Activated CD8-positive, alpha-beta T cell treated with anti-CD3 and anti-CD28 coated beads for 36 hours (primary cell): ENCODE data around the gene CHST8. TPM values are rescaled to one million over a fixed set of nuclear protein-coding genes. Genes with fewer than 3 reads are reported as not detected.

Source experiments
- ATAC-seq: fragments of 200-7000 bp; cut with Tn5 transposase; one replicate; pipeline ENCODE4 v1.10.0; 2021; ENCODE audit warnings: mild to moderate bottlenecking, moderate library complexity
- CTCF ChIA-PET: fragments of 350-600 bp; sonication (Branson Sonifier 250); formaldehyde crosslinking; loops from one replicate; lab custom pipeline; 2021; ENCODE audit warnings: antibody characterized with exemption; lab: Charles Lee
- POLR2A ChIA-PET: fragments of 350-600 bp; sonication (Branson Sonifier 250); formaldehyde crosslinking; loops from one replicate; lab custom pipeline; 2021; ENCODE audit warnings: antibody characterized with exemption; lab: Charles Lee
- DNase-seq: peaks from one replicate; pipeline ENCODE4 v3.0.0-alpha.2; 2020
- H3K27ac Mint-ChIP-seq: one replicate; pipeline ENCODE4 v1.8.0; 2021; ENCODE audit warnings: mild to moderate bottlenecking, mixed read lengths
- H3K27me3 Mint-ChIP-seq: one replicate; pipeline ENCODE4 v1.8.0; 2021; ENCODE audit warnings: mixed read lengths
- H3K36me3 Mint-ChIP-seq: one replicate; pipeline ENCODE4 v1.8.0; 2021; ENCODE audit warnings: low read depth, mixed read lengths
- H3K4me1 Mint-ChIP-seq: one replicate; pipeline ENCODE4 v1.8.0; 2021; ENCODE audit warnings: low read depth, mixed read lengths
- H3K4me3 Mint-ChIP-seq: one replicate; pipeline ENCODE4 v1.8.0; 2021; ENCODE audit warnings: mild to moderate bottlenecking, moderate library complexity, mixed read lengths
- H3K9me3 Mint-ChIP-seq: one replicate; pipeline ENCODE4 v1.8.0; 2021; ENCODE audit warnings: mixed read lengths
- intact Hi-C: fragments of 100-400 bp; cut with micrococcal nuclease; formaldehyde crosslinking; loops from one replicate; pipeline ENCODE4 v1.10.0; 2022
- total RNA-seq, 2 experiments: library from RNA; stranded (reverse); gene quantifications; one replicate each; pipeline ENCODE4 v1.2.3, GENCODE V29; 2021
- TF ChIP-seq, protein P1 (sequence below): fragments of 200-600 bp; IDR thresholded peaks from one replicate; pipeline ENCODE4 v1.8.0; 2022; ENCODE audit warnings: antibody characterized with exemption, mild to moderate bottlenecking

Gene CHST8
- total RNA-seq, 2 experiments from 2014 or later, result not detected

DNA sequence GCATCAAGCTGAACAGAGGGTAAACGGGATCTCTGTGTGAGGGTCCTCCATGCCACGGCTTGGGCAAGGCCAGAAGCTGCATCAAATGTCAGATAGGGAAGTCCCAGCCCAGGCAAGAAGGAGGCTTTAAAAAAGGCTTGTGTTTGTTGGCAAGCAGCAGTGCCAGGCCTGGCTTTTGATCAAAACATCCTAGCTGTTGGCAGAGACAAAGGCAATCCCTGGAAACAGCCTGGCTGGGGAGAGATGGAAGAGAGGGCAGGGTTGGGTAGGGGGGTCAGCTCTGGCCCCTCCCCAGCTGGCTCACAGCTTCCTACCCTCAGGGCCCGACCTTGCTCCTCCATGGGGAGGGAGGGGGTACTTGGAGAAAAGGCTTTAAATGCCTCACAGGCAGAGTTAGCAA, 113.2 kb downstream of the CHST8 start:
- CTCF ChIA-PET, result no interaction called here

DNA sequence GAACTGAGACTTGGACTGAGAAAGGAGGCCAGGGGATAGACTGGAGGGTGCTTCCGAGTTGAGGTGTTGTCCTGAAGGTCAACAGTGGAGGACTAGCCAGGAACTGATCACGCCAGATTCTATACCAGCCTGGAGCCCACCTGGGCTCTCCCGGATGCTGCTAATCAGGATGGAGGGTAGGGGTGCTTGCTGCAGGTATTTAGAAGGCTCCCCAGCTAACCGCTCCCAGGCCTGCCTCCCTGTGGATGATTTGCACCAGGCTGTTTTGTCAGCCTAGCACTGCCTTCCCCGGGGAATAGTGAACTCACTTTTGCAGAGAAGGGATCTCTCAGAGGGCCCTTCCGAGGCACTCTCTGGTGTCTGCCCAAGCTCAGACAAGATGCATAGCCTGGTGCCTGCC, 114.4 kb downstream of the CHST8 start:
- ChIA-PET POLR2A (interaction anchor here (0.6 kb wide), 1 partner anchor 22 kb away, joined by 3 read pairs; no protein-coding TSS in a partner anchor), CTCF (no interaction called here)
- TF ChIP-seq, protein P1, sequence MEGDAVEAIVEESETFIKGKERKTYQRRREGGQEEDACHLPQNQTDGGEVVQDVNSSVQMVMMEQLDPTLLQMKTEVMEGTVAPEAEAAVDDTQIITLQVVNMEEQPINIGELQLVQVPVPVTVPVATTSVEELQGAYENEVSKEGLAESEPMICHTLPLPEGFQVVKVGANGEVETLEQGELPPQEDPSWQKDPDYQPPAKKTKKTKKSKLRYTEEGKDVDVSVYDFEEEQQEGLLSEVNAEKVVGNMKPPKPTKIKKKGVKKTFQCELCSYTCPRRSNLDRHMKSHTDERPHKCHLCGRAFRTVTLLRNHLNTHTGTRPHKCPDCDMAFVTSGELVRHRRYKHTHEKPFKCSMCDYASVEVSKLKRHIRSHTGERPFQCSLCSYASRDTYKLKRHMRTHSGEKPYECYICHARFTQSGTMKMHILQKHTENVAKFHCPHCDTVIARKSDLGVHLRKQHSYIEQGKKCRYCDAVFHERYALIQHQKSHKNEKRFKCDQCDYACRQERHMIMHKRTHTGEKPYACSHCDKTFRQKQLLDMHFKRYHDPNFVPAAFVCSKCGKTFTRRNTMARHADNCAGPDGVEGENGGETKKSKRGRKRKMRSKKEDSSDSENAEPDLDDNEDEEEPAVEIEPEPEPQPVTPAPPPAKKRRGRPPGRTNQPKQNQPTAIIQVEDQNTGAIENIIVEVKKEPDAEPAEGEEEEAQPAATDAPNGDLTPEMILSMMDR, result no peak
- intact Hi-C loops, result no loop called here
- Mint-ChIP-seq H3K4me3 (no peak overlapping the region), H3K27me3 (peaks cover 2% of the 10 kb centered on the region), H3K27ac (no peak overlapping the region), H3K36me3 (no peaks in the 10 kb centered on the region), H3K4me1 (no peaks in the 10 kb centered on the region), H3K9me3 (peaks cover 4% of the 10 kb centered on the region)
- ATAC-seq (no peak), DNase-seq (no peak)

More for the DNA sequence above, 113.2 kb downstream of the CHST8 start:
- Mint-ChIP-seq H3K36me3 (no peaks in the 10 kb centered on the region), H3K27me3 (peaks cover 2% of the 10 kb centered on the region), H3K27ac (no peak overlapping the region), H3K4me3 (no peak overlapping the region), H3K4me1 (no peaks in the 10 kb centered on the region), H3K9me3 (peaks cover 4% of the 10 kb centered on the region)
- TF ChIP-seq, protein P1, result no peak
- POLR2A ChIA-PET, result no interaction called here
- ATAC-seq, result no peak
- DNase-seq, result no peak
- intact Hi-C loops, result no loop called here

DNA sequence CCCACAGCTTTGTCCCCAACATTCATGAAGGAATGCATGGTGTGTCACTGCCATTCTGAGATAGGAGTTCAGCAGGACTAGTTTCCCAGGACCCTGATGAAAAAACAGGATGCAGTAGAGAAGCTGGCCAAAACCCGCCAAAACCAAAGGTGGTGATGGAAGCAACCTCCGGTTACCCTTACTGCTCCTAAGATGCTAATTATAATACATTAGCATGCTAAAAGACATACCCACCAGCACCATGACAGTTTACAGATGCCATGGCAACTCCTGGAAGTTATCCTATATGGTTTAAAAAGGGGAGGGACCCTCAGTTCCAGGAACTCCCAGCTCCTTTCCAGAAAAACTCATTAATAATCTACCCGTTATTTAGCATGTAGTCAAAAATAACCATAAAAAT, 115.0 kb downstream of the CHST8 start:
- DNase-seq (no peak), ATAC-seq (no peak)
- CTCF ChIA-PET, result no interaction called here
- no peak overlapping the region for H3K27ac Mint-ChIP-seq
- H3K9me3 Mint-ChIP-seq, result peaks cover 4% of the 10 kb centered on the region
- TF ChIP-seq, protein P1, result no peak
- H3K4me1 Mint-ChIP-seq, result no peaks in the 10 kb centered on the region
- intact Hi-C loops, result no loop called here
- no peaks in the 10 kb centered on the region for H3K36me3 Mint-ChIP-seq
- POLR2A ChIA-PET, result interaction anchor here (0.6 kb wide), 1 partner anchor 21 kb away, joined by 3 read pairs; no protein-coding TSS in a partner anchor
- H3K4me3 Mint-ChIP-seq, result no peak overlapping the region
- H3K27me3 Mint-ChIP-seq, result peaks cover 2% of the 10 kb centered on the region

DNA sequence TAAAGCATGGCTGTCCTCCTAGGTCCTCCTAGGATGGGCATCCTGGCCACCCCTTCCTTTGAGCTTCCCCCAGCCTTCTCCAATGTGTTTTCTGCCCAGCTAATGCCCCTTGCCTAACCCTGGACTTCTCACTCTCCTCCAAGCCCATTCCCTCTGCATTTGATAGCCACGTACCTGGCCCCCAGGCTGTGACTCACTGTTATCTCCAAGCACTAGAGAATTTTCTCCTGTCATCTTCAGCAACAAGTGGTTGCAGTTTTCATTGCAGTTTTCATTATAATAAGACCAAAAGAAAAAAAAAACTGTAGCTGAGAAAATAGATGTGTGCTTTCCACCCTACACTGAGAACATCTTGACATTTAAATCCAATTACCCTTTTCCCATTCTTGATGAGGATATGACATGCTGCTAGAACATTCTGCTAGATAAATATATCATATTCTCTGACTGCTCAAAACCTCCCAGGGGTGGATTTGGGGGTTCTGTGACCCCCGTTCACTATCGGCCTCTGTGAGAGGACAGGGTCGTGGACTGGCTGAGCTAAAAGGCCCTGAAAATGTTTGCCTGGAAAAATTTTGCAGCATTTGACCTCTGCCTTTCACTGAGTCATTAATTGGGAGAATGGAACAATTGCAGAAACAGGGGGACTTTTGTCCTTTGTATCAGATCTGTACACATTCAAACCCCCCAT, 116.1 kb downstream of the CHST8 start:
- Mint-ChIP-seq H3K4me3 (no peak overlapping the region), H3K4me1 (no peaks in the 10 kb centered on the region), H3K36me3 (no peaks in the 10 kb centered on the region), H3K27ac (no peak overlapping the region), H3K9me3 (peaks cover 2% of the 10 kb centered on the region), H3K27me3 (peaks cover 2% of the 10 kb centered on the region)
- ChIA-PET CTCF (no interaction called here), POLR2A (no interaction called here)
- DNase-seq, result no peak
- intact Hi-C loops, result no loop called here
- no peak for ATAC-seq
- TF ChIP-seq, protein P1, result no peak

DNA sequence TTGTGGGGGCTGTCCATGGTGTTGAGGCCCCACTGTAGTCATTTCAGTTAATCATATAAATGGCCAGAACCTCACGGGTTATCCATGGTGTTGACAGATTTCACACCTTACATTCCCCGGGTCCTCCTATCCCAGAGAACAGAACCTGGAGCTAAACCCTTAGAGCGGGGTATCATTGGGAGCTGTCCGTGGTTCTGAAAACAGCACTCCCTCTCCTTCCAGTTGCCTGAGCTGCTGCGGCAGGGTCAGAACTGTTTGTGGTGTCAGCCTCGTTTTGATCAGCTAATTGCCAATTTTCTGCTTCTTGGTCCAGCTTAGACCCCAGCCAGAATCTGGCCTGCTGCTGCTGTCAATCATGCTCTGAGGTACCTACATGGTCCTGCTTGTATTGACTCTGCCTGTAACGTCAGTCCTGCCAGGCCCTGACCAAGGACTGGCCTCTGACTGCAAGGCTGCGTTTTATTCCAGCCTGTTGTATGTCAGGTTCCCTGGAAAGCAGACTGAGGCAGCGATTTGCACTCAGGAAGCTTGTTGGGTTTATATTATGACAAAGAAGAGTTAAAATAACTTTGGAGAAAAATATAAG, 119.2 kb downstream of the CHST8 start:
- intact Hi-C loops, result no loop called here
- H3K9me3 Mint-ChIP-seq, result no peaks in the 10 kb centered on the region
- peak; percentile 17 for DNase-seq
- no peak overlapping the region for H3K27ac Mint-ChIP-seq
- CTCF ChIA-PET, result no interaction called here
- H3K36me3 Mint-ChIP-seq, result no peaks in the 10 kb centered on the region
- H3K4me3 Mint-ChIP-seq, result no peak overlapping the region
- POLR2A ChIA-PET, result no interaction called here
- no peak for ATAC-seq
- H3K27me3 Mint-ChIP-seq, result no peaks in the 10 kb centered on the region
- TF ChIP-seq, protein P1, result no peak
- no peaks in the 10 kb centered on the region for H3K4me1 Mint-ChIP-seq
